ENCODE results near the gene PRG3.

- TF ChIP-seq, protein P1, sequence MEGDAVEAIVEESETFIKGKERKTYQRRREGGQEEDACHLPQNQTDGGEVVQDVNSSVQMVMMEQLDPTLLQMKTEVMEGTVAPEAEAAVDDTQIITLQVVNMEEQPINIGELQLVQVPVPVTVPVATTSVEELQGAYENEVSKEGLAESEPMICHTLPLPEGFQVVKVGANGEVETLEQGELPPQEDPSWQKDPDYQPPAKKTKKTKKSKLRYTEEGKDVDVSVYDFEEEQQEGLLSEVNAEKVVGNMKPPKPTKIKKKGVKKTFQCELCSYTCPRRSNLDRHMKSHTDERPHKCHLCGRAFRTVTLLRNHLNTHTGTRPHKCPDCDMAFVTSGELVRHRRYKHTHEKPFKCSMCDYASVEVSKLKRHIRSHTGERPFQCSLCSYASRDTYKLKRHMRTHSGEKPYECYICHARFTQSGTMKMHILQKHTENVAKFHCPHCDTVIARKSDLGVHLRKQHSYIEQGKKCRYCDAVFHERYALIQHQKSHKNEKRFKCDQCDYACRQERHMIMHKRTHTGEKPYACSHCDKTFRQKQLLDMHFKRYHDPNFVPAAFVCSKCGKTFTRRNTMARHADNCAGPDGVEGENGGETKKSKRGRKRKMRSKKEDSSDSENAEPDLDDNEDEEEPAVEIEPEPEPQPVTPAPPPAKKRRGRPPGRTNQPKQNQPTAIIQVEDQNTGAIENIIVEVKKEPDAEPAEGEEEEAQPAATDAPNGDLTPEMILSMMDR (conservative IDR thresholded peaks at IDR 0.05; ENCODE audit: low read length) = no peak
- TF ChIP-seq EZH2phosphoT487 (IDR thresholded peaks at IDR 0.05; ENCODE audit: borderline replicate concordance) = no peak
These were observed 37.2 kb upstream of the PRG3 start for GRCh38 chr11:57418131-57418530.
